Lower leg skin (tissue), 4 donors: Measurements from ENCODE around the gene SPARCL1. TPM values are rescaled to one million over a fixed set of nuclear protein-coding genes. Genes with fewer than 3 reads are reported as not detected.

ENCODE experiments used
- DNase-seq, 2 donors: peaks; one replicate each; pipeline ENCODE4 v3.0.0-alpha.2; 2019; ENCODE audit warnings: low spot score in 2 of 2
- H3K4me3 ChIP-seq: fragments of 200-600 bp; sonication (generic); 2 replicates; pipeline ENCODE4 v1.5.1; 2017; ENCODE audit warnings: mild to moderate bottlenecking, low read depth; ENCODE audit not compliant: poor library complexity, severe bottlenecking
- POLR2A ChIP-seq, 2 donors: fragments of 450-650 bp; IDR thresholded peaks; one replicate each; pipeline ENCODE4 v1.6.1; 2016 to 2017; ENCODE audit warnings: antibody characterized with exemption in 2 of 2, mild to moderate bottlenecking in 1 of 2, moderate library complexity in 1 of 2
- WGBS, 2 donors: methylation state at CpG; one replicate each; pipeline ENCODE4 v1.1.5; 2018; 5-methylcytosine and 5-hydroxymethylcytosine counted together
- intact Hi-C: fragments of 100-400 bp; cut with DNase I; formaldehyde crosslinking; loops from one replicate; pipeline ENCODE4 v1.15.0; 2023; ENCODE audit warnings: low total_unique reads
- total RNA-seq, 4 donors: library from RNA; depleted of rRNA; stranded (reverse); fragments of >200 nt; gene quantifications; one replicate each; pipeline ENCODE4 v1.1.0, GENCODE V29; 2016
- TF ChIP-seq, protein P1 (sequence below), 3 donors: fragments of 450-650 bp; IDR thresholded peaks; one replicate each; pipeline ENCODE4 v1.5.1; 2016; ENCODE audit warnings: antibody characterized with exemption in 3 of 3, mild to moderate bottlenecking in 3 of 3, moderate library complexity in 2 of 3

The SPARCL1 gene
- total RNA-seq, 4 donors from 2014 or later: 66.2 to 259 (median 117) TPM

GRCh38 chr4:87543835-87544461 lies 14.8 kb upstream of the SPARCL1 start:
- 20 to 45% methylated on average over 3 of the region's 3 CpGs for WGBS, 2 donors
- DNase-seq: no peak
- H3K4me3 ChIP-seq: no peak overlapping the region
- TF ChIP-seq, protein P1, sequence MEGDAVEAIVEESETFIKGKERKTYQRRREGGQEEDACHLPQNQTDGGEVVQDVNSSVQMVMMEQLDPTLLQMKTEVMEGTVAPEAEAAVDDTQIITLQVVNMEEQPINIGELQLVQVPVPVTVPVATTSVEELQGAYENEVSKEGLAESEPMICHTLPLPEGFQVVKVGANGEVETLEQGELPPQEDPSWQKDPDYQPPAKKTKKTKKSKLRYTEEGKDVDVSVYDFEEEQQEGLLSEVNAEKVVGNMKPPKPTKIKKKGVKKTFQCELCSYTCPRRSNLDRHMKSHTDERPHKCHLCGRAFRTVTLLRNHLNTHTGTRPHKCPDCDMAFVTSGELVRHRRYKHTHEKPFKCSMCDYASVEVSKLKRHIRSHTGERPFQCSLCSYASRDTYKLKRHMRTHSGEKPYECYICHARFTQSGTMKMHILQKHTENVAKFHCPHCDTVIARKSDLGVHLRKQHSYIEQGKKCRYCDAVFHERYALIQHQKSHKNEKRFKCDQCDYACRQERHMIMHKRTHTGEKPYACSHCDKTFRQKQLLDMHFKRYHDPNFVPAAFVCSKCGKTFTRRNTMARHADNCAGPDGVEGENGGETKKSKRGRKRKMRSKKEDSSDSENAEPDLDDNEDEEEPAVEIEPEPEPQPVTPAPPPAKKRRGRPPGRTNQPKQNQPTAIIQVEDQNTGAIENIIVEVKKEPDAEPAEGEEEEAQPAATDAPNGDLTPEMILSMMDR (IDR thresholded peaks at IDR 0.05): no peak
- no peak for TF ChIP-seq POLR2A (IDR thresholded peaks at IDR 0.05)
- intact Hi-C loops: no loop called here

- DNase-seq: no peak
- no peak for TF ChIP-seq POLR2A (IDR thresholded peaks at IDR 0.05)
- TF ChIP-seq, protein P1 (IDR thresholded peaks at IDR 0.05): no peak
- intact Hi-C loops: no loop called here
- H3K4me3 ChIP-seq: no peak overlapping the region
Measured at GRCh38 chr4:87542734-87543312, 13.6 kb upstream of the SPARCL1 start.

GRCh38 chr4:87541956-87542709 lies 13.0 kb upstream of the SPARCL1 start:
- no peak for DNase-seq
- WGBS, 2 donors: 77 to 80% methylated on average over 6 of the region's 6 CpGs
- no peak overlapping the region for H3K4me3 ChIP-seq
- intact Hi-C loops: no loop called here
- TF ChIP-seq, protein P1 (IDR thresholded peaks at IDR 0.05): no peak
- no peak for TF ChIP-seq POLR2A (IDR thresholded peaks at IDR 0.05)

- no peak for TF ChIP-seq POLR2A (IDR thresholded peaks at IDR 0.05)
- TF ChIP-seq, protein P1 (IDR thresholded peaks at IDR 0.05): no peak
- DNase-seq: no peak
- intact Hi-C loops: no loop called here
- 48 to 52% methylated on average over 4 of the region's 4 CpGs for WGBS, 2 donors
- H3K4me3 ChIP-seq: no peak overlapping the region
Measured at GRCh38 chr4:87541521-87541920, 12.3 kb upstream of the SPARCL1 start.

- intact Hi-C loops: no loop called here
- TF ChIP-seq, protein P1 (IDR thresholded peaks at IDR 0.05): no peak
- no peak for TF ChIP-seq POLR2A (IDR thresholded peaks at IDR 0.05)
- peak in 1 of 2 donors; percentile 57 for DNase-seq
- no peak overlapping the region for H3K4me3 ChIP-seq
- 70 to 75% methylated on average over 15 of the region's 15 CpGs for WGBS, 2 donors
Measured at GRCh38 chr4:87540146-87541058, 11.2 kb upstream of the SPARCL1 start.
